ENCODE measurements around the gene L3MBTL4. TPM values are rescaled to one million over a fixed set of nuclear protein-coding genes. Genes with fewer than 3 reads are reported as not detected.

L3MBTL4 gene
- total RNA-seq, 1 donor from 2014 or later = 17.5 TPM

DNA sequence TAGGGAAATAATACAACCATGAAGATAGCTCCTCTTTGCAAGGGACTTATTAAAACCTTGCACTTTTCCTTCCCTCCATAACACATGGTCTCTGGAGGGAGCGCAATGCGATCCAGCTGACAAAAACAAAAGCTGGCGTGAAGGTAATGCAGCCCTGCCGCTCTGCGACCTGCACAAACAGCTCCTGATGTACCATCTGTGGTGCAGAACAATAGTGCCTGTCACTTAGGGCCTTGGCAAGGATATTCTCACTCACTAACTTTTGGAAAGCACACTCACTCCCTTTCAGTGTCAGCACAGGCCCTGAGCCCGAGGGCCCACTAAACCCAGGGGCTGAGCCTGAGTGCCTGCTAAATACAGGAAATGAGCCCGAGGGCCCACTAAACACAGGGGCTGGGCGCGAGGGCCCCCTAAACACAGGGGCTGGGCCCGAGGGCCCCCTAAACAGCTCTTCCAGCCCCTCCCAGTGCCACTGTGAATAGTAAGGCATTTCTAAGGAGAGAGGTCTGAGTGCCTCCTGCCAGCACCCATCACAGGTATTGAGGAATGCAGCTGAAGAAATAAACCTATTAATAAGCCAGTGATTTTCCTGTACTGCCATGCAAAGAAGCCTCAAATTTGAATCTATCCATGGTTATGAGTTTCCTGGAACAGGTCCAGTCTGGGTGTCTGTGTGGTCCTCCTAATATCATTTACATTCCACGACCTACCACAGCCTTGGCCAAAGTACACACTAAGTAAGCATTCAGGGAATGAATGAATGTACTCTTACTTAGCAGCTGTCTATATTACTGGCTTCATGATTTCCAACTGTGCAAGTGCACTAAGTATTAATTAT lies 9.3 kb downstream of the L3MBTL4 start:
- TF ChIP-seq CTCF (IDR thresholded peaks at IDR 0.05; ENCODE audit: unreplicated experiment) = no peak
- Mint-ChIP-seq H3K4me3 (no peak overlapping the region), H3K4me1 (no peaks in the 10 kb centered on the region), H3K27ac (no peak overlapping the region), H3K27me3 (ENCODE audit: low read depth) (peaks cover 2% of the 10 kb centered on the region), H3K36me3 (no peaks in the 10 kb centered on the region), H3K9me3 (no peaks in the 10 kb centered on the region)
- no peak for DNase-seq (ENCODE audit: low spot score in 2 of 2, unreplicated experiment in 2 of 2)

- TF ChIP-seq CTCF (IDR thresholded peaks at IDR 0.05; ENCODE audit: unreplicated experiment) = no peak
- H3K4me3 Mint-ChIP-seq = no peak overlapping the region
- H3K27me3 Mint-ChIP-seq (ENCODE audit: low read depth) = peaks cover 2% of the 10 kb centered on the region
- no peak overlapping the region for H3K27ac Mint-ChIP-seq
- no peaks in the 10 kb centered on the region for H3K4me1 Mint-ChIP-seq
- no peaks in the 10 kb centered on the region for H3K36me3 Mint-ChIP-seq
- H3K9me3 Mint-ChIP-seq = no peaks in the 10 kb centered on the region
- DNase-seq (ENCODE audit: low spot score in 2 of 2, unreplicated experiment in 2 of 2) = no peak
These were observed 9.9 kb downstream of the L3MBTL4 start for GRCh38 chr18:6404834-6405233.

- Mint-ChIP-seq H3K4me1 (no peaks in the 10 kb centered on the region), H3K36me3 (no peaks in the 10 kb centered on the region), H3K4me3 (no peak overlapping the region), H3K27ac (no peak overlapping the region), H3K9me3 (no peaks in the 10 kb centered on the region), H3K27me3 (ENCODE audit: low read depth) (peaks cover 2% of the 10 kb centered on the region)
- TF ChIP-seq CTCF (IDR thresholded peaks at IDR 0.05; ENCODE audit: unreplicated experiment) = no peak
- no peak for DNase-seq (ENCODE audit: low spot score in 2 of 2, unreplicated experiment in 2 of 2)
These were observed 13.0 kb downstream of the L3MBTL4 start for GRCh38 chr18:6401687-6402086.

DNA sequence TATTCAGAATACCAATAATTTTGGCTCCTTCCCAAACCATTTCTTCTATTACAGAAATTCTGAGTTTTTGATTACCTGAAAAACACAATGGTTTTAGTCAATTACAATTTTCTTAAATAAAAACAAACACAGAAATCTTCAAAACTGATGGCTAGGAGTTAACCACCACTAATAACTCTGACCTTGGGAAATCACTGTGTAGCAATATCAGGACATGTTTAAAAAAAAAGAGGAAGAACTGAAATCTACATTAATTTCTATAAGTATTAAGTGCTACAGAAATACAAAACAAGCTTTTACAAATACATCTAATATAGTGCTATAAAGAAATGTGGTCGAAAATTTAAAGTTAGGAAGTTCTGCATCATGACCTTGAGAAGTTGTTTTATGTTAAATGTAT lies 14.9 kb downstream of the L3MBTL4 start:
- no peaks in the 10 kb centered on the region for H3K36me3 Mint-ChIP-seq
- DNase-seq (ENCODE audit: low spot score in 2 of 2, unreplicated experiment in 2 of 2) = no peak
- H3K27me3 Mint-ChIP-seq (ENCODE audit: low read depth) = peaks cover 2% of the 10 kb centered on the region
- H3K4me3 Mint-ChIP-seq = no peak overlapping the region
- TF ChIP-seq CTCF (IDR thresholded peaks at IDR 0.05; ENCODE audit: unreplicated experiment) = no peak
- H3K9me3 Mint-ChIP-seq = no peaks in the 10 kb centered on the region
- no peaks in the 10 kb centered on the region for H3K4me1 Mint-ChIP-seq
- no peak overlapping the region for H3K27ac Mint-ChIP-seq

- H3K27ac Mint-ChIP-seq = no peak overlapping the region
These were observed 16.7 kb downstream of the L3MBTL4 start for GRCh38 chr18:6397931-6398566.

More at GRCh38 chr18:6397931-6398566, 16.7 kb downstream of the L3MBTL4 start:
- peaks cover 2% of the 10 kb centered on the region for H3K27me3 Mint-ChIP-seq (ENCODE audit: low read depth)
- peaks cover 3% of the 10 kb centered on the region for H3K36me3 Mint-ChIP-seq
- no peaks in the 10 kb centered on the region for H3K4me1 Mint-ChIP-seq
- H3K4me3 Mint-ChIP-seq = no peak overlapping the region
- H3K9me3 Mint-ChIP-seq = peaks cover 5% of the 10 kb centered on the region
- no peak for TF ChIP-seq CTCF (IDR thresholded peaks at IDR 0.05; ENCODE audit: unreplicated experiment)
- no peak for DNase-seq (ENCODE audit: low spot score in 2 of 2, unreplicated experiment in 2 of 2)
